Measurements from ENCODE around the gene MTX1. TPM values are rescaled to one million over a fixed set of nuclear protein-coding genes. Genes with fewer than 3 reads are reported as not detected.

The MTX1 gene
- total RNA-seq, 1 experiment from 2014 or later = 69.1 TPM

DNA sequence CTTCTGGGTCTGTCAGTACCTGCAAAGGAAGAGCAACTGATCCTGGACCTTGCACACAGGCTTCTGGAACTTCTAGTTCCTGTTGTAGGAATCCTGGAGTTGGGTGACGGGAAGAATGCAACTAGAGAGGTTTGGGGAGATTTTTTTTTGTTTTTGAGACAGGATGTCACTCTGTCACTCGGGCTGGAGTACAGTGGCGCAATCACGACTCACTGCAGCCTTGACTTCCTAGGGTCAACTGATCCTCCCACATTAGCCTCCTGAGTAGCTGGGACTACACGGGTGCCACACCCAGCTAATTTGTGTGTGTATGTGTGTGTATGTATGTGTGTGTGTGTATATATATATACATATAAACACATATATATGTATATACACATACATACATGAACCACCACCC, 28.0 kb downstream of the MTX1 start:
- intact Hi-C loops (cut with micrococcal nuclease) = no loop called here

More for the DNA sequence above, 28.0 kb downstream of the MTX1 start:
- H2AFZ ChIP-seq (ENCODE audit: low read depth, low read length, poor library complexity, severe bottlenecking) = no peak overlapping the region
- TF ChIP-seq YY1 (IDR thresholded peaks at IDR 0.05; ENCODE audit: extremely low read depth, insufficient replicate concordance, low read depth, low read length) (no peak), POLR2A (IDR thresholded peaks at IDR 0.05; ENCODE audit: borderline replicate concordance, extremely low read depth, insufficient read depth, insufficient read length) (no peak), EGR1 (IDR thresholded peaks at IDR 0.05; ENCODE audit: low read depth) (no peak), CBX3 (IDR thresholded peaks at IDR 0.05; ENCODE audit: low read depth) (no peak), ATF3 (IDR thresholded peaks at IDR 0.05) (no peak), FOSL1 (IDR thresholded peaks at IDR 0.05; ENCODE audit: low read depth) (no peak), ZBTB33 (IDR thresholded peaks at IDR 0.05; ENCODE audit: extremely low read depth, insufficient replicate concordance, low read length) (no peak), EZH2 (IDR thresholded peaks at IDR 0.05) (no peak), SRF (IDR thresholded peaks at IDR 0.05; ENCODE audit: low read depth) (no peak), JUND (IDR thresholded peaks at IDR 0.05) (no peak), ZFX (IDR thresholded peaks at IDR 0.05) (no peak), EZH2phosphoT487 (IDR thresholded peaks at IDR 0.05; ENCODE audit: borderline replicate concordance) (no peak), POLR2AphosphoS5 (IDR thresholded peaks at IDR 0.05; ENCODE audit: low read depth, low read length) (no peak), ELF1 (IDR thresholded peaks at IDR 0.05; ENCODE audit: borderline replicate concordance, low read depth) (no peak), SIN3A (IDR thresholded peaks at IDR 0.05; ENCODE audit: low read depth) (no peak), TCF7L2 (IDR thresholded peaks at IDR 0.05; ENCODE audit: borderline replicate concordance, extremely low read depth, insufficient read depth, insufficient read length) (no peak)
- TF ChIP-seq, protein P1, sequence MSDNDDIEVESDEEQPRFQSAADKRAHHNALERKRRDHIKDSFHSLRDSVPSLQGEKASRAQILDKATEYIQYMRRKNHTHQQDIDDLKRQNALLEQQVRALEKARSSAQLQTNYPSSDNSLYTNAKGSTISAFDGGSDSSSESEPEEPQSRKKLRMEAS (IDR thresholded peaks at IDR 0.05) = no peak
- TF ChIP-seq, protein P2, sequence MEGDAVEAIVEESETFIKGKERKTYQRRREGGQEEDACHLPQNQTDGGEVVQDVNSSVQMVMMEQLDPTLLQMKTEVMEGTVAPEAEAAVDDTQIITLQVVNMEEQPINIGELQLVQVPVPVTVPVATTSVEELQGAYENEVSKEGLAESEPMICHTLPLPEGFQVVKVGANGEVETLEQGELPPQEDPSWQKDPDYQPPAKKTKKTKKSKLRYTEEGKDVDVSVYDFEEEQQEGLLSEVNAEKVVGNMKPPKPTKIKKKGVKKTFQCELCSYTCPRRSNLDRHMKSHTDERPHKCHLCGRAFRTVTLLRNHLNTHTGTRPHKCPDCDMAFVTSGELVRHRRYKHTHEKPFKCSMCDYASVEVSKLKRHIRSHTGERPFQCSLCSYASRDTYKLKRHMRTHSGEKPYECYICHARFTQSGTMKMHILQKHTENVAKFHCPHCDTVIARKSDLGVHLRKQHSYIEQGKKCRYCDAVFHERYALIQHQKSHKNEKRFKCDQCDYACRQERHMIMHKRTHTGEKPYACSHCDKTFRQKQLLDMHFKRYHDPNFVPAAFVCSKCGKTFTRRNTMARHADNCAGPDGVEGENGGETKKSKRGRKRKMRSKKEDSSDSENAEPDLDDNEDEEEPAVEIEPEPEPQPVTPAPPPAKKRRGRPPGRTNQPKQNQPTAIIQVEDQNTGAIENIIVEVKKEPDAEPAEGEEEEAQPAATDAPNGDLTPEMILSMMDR (IDR thresholded peaks at IDR 0.05 in 2 of 3, conservative IDR thresholded peaks at IDR 0.05 in 1 of 3; ENCODE audit: borderline replicate concordance in 1 of 3, insufficient read depth in 1 of 3, low read depth in 2 of 3, low read length in 2 of 3) = no peak
- TF ChIP-seq, protein P3, sequence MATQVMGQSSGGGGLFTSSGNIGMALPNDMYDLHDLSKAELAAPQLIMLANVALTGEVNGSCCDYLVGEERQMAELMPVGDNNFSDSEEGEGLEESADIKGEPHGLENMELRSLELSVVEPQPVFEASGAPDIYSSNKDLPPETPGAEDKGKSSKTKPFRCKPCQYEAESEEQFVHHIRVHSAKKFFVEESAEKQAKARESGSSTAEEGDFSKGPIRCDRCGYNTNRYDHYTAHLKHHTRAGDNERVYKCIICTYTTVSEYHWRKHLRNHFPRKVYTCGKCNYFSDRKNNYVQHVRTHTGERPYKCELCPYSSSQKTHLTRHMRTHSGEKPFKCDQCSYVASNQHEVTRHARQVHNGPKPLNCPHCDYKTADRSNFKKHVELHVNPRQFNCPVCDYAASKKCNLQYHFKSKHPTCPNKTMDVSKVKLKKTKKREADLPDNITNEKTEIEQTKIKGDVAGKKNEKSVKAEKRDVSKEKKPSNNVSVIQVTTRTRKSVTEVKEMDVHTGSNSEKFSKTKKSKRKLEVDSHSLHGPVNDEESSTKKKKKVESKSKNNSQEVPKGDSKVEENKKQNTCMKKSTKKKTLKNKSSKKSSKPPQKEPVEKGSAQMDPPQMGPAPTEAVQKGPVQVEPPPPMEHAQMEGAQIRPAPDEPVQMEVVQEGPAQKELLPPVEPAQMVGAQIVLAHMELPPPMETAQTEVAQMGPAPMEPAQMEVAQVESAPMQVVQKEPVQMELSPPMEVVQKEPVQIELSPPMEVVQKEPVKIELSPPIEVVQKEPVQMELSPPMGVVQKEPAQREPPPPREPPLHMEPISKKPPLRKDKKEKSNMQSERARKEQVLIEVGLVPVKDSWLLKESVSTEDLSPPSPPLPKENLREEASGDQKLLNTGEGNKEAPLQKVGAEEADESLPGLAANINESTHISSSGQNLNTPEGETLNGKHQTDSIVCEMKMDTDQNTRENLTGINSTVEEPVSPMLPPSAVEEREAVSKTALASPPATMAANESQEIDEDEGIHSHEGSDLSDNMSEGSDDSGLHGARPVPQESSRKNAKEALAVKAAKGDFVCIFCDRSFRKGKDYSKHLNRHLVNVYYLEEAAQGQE (IDR thresholded peaks at IDR 0.05; ENCODE audit: low read depth) = no peak
- BruUV-seq (replicated peaks) = no TSS peak
- H3K9me3 ChIP-seq (ENCODE audit: control insufficient read depth in 1 of 2, insufficient read depth in 1 of 2, low read depth in 1 of 2, low read length in 2 of 2) = no peaks in the 10 kb centered on the region
- H3K9ac ChIP-seq (ENCODE audit: low read length) = no peak overlapping the region
- no peaks in the 10 kb centered on the region for H4K20me1 ChIP-seq (ENCODE audit: insufficient read depth)
- H3K4me1 ChIP-seq (ENCODE audit: control insufficient read depth in 1 of 2, insufficient read depth in 2 of 2, low read length in 2 of 2) = peaks cover 3 to 8% of the 10 kb centered on the region in 2 experiments; a peak in 3 of 4 replicates
- RAD21 ChIA-PET (ENCODE audit: low non-redundant PET in 1 of 2, low total read pairs in 2 of 2, uncharacterized antibody in 2 of 2, unreplicated experiment in 2 of 2) = no interaction called here
- no peak for DNase-seq (ENCODE audit: low read depth, low spot score)
- ATAC-seq = no peak
- H3K4me2 ChIP-seq (ENCODE audit: low read length) = no peak overlapping the region
- CTCF ChIA-PET = no interaction called here
- no peak overlapping the region for H3K4me3 ChIP-seq (replicated peaks in 1 of 2; ENCODE audit: low read depth in 1 of 2, low read length in 2 of 2)
- H3K79me2 ChIP-seq (ENCODE audit: insufficient read depth, low read length) = no peaks in the 10 kb centered on the region
- no peaks in the 10 kb centered on the region for H3K27me3 ChIP-seq (ENCODE audit: insufficient read depth, low read length)
- H3K9me2 ChIP-seq (ENCODE audit: insufficient read depth) = no peaks in the 10 kb centered on the region
- no peak overlapping the region for H3K27ac ChIP-seq (ENCODE audit: low read depth, low read length)
- POLR2A ChIA-PET = no interaction called here
- H3K36me3 ChIP-seq (ENCODE audit: control insufficient read depth in 1 of 2, insufficient read depth in 2 of 2, low read length in 2 of 2) = no peaks in the 10 kb centered on the region
